Cardiac fibroblast (primary cell): ENCODE measurements around the gene DNAJC9.

Source experiments
- DNase-seq, 2 donors: peaks; one replicate each; pipeline versions ENCODE4 v3.0.0 to v3.0.0-alpha.2; 2010; ENCODE audit warnings: low read depth in 2 of 2
- H3K4me3 ChIP-seq, 2 donors: replicated peaks in 1 of 2; 1 replicate in 1 of 2; 2 replicates in 1 of 2; pipeline ENCODE4 v1.5.1; 2011; ENCODE audit warnings: low read depth in 2 of 2, low read length in 2 of 2, mild to moderate bottlenecking in 2 of 2, moderate library complexity in 1 of 2
- CTCF ChIP-seq: IDR thresholded peaks from one replicate; pipeline ENCODE4 v1.5.1; 2011; ENCODE audit warnings: low read depth, mild to moderate bottlenecking, low read length, inconsistent platforms

Gene DNAJC9

GRCh38 chr10:73205081-73205480 is 42.0 kb downstream of the DNAJC9 start:
- DNase-seq = no peak
- TF ChIP-seq CTCF = no peak

More at GRCh38 chr10:73205081-73205480, 42.0 kb downstream of the DNAJC9 start:
- no peak overlapping the region for H3K4me3 ChIP-seq
